HepG2 (cell line): ENCODE results near the gene PPP1R9B. TPM values are rescaled to one million over a fixed set of nuclear protein-coding genes. Genes with fewer than 3 reads are reported as not detected.
A peak's percentile ranks its signal among the peaks of the same experiment; 100 is the strongest.

ENCODE experiments used
- HES4 ChIP-seq: sonication (generic); formaldehyde crosslinking; IDR thresholded peaks from 2 replicates; pipeline ENCODE4 v1.9.0; 2021; ENCODE audit warnings: mild to moderate bottlenecking, missing genetic modification reagents, borderline replicate concordance
- MED1 ChIP-seq: sonication (generic); formaldehyde crosslinking; IDR thresholded peaks from 2 replicates; pipeline ENCODE4 v1.4.0; 2020; ENCODE audit warnings: missing genetic modification reagents
- MZF1 ChIP-seq: sonication (generic); formaldehyde crosslinking; IDR thresholded peaks from 2 replicates; pipeline ENCODE4 v1.8.1; 2023; ENCODE audit warnings: mild to moderate bottlenecking, missing genetic modification reagents, borderline replicate concordance
- NAIF1 ChIP-seq: sonication (generic); formaldehyde crosslinking; IDR thresholded peaks from 2 replicates; pipeline ENCODE4 v1.5.0; 2020; ENCODE audit warnings: mild to moderate bottlenecking, missing genetic modification reagents, borderline replicate concordance
- NR2F6 ChIP-seq, 2 experiments: IDR thresholded peaks; 2 replicates each; pipeline ENCODE4 v1.6.1; 2016; ENCODE audit warnings: antibody characterized with exemption in 1 of 2, mild to moderate bottlenecking in 1 of 2
- PTBP1 ChIP-seq: fragments of 200-400 bp; formaldehyde crosslinking; IDR thresholded peaks from 2 replicates; pipeline ENCODE4 v1.6.1; 2018; ENCODE audit warnings: low read length, low read depth; ENCODE audit not compliant: poor library complexity, severe bottlenecking
- SNAPC4 ChIP-seq: sonication (generic); formaldehyde crosslinking; IDR thresholded peaks from 2 replicates; pipeline ENCODE4 v1.4.0; 2020; ENCODE audit warnings: mild to moderate bottlenecking, missing genetic modification reagents
- TBP ChIP-seq: sonication (generic); formaldehyde crosslinking; IDR thresholded peaks from 2 replicates; pipeline ENCODE4 v1.5.0; 2020; ENCODE audit warnings: missing genetic modification reagents
- TBX2 ChIP-seq: sonication (generic); formaldehyde crosslinking; IDR thresholded peaks from 2 replicates; pipeline ENCODE4 v1.5.0; 2020; ENCODE audit warnings: missing genetic modification reagents, mild to moderate bottlenecking, borderline replicate concordance
- TP53 ChIP-seq: sonication (generic); formaldehyde crosslinking; conservative IDR thresholded peaks from 2 replicates; pipeline ENCODE4 v1.4.0; 2020; ENCODE audit warnings: missing genetic modification reagents
- TSC22D2 ChIP-seq: sonication (generic); formaldehyde crosslinking; IDR thresholded peaks from 2 replicates; pipeline ENCODE4 v1.5.1; 2020; ENCODE audit warnings: missing genetic modification reagents, mild to moderate bottlenecking, borderline replicate concordance
- ZNF142 ChIP-seq: sonication (generic); formaldehyde crosslinking; IDR thresholded peaks from 2 replicates; pipeline ENCODE4 v1.4.0; 2020; ENCODE audit warnings: missing genetic modification reagents
- ZNF350 ChIP-seq: sonication (generic); formaldehyde crosslinking; IDR thresholded peaks from 2 replicates; pipeline ENCODE4 v1.4.0; 2020; ENCODE audit warnings: mild to moderate bottlenecking, low read depth, missing genetic modification reagents, borderline replicate concordance
- ZNF615 ChIP-seq: sonication (generic); formaldehyde crosslinking; IDR thresholded peaks from 2 replicates; pipeline ENCODE4 v1.5.0; 2020; ENCODE audit warnings: mild to moderate bottlenecking, missing genetic modification reagents, borderline replicate concordance
- ZNF770 ChIP-seq: sonication (generic); formaldehyde crosslinking; IDR thresholded peaks from 2 replicates; pipeline ENCODE4 v1.5.0; 2020; ENCODE audit warnings: mild to moderate bottlenecking, missing genetic modification reagents
- polyA plus RNA-seq, 8 experiments: library from polyadenylated mRNA; depleted of rRNA in 3 of 8; stranded (reverse) in 7 of 8; unstranded in 1 of 8; fragments of >200 nt; fragmentation: Illumina TruSeq in 4 of 8; extraction: Trizol in 4 of 8; gene quantifications; 2 replicates each; pipeline versions ENCODE4 v1.2.1 to v1.2.3, GENCODE V29; 2011 to 2016; ENCODE audit warnings: low read depth in 4 of 8, missing spikeins in 1 of 8, mixed read lengths in 1 of 8; ENCODE audit not compliant: insufficient read depth in 1 of 8
- total RNA-seq, 5 experiments: library from RNA; depleted of rRNA; stranded (reverse); fragments of >200 nt; fragmentation: Illumina TruSeq; extraction: Trizol; gene quantifications; 2 replicates each; pipeline ENCODE4 v1.2.3, GENCODE V29; 2016; ENCODE audit warnings: low read depth in 1 of 5

PPP1R9B gene
- total and polyA plus RNA-seq, 2 of the 13 experiments (the other 11 are each of a cell fraction or from before 2014, with no cell fraction given), result 9.4 to 15.8 TPM

- no peak for TF ChIP-seq HES4
- no peak for TF ChIP-seq PTBP1
- no peak; the same call in 1 of the 2 replicates for TF ChIP-seq TSC22D2 (CRISPR knock-in tag)
- peak; percentile 44; the same call in 1 of the 2 replicates for TF ChIP-seq ZNF350
- TF ChIP-seq TBX2, result peak; percentile 65; the same call in 1 of the 2 replicates
- no peak for TF ChIP-seq TBP
- TF ChIP-seq ZNF770 (CRISPR knock-in tag), result no peak; the same call in 1 of the 2 replicates
- no peak for TF ChIP-seq MED1 (CRISPR knock-in tag)
- no peak for TF ChIP-seq TP53 (CRISPR knock-in tag)
- TF ChIP-seq SNAPC4 (CRISPR knock-in tag), result 0 out of 2 replicates have a peak, but pooled peaks have one; percentile 35
- TF ChIP-seq ZNF615, result no peak
- 0 out of 2 replicates have a peak, but pooled peaks have one; percentile 76 for TF ChIP-seq MZF1
- TF ChIP-seq ZNF142, result no peak
- TF ChIP-seq NR2F6 (IDR thresholded peaks at IDR 0.05), result no peak
- TF ChIP-seq NR2F6 (CRISPR knock-in tag; IDR thresholded peaks at IDR 0.05), result no peak
- no peak for TF ChIP-seq NAIF1 (CRISPR knock-in tag)
These were observed 27.7 kb upstream of the PPP1R9B start (continued) for GRCh38 chr17:50177983-50178834.
